Transverse colon (tissue), 4 donors: ENCODE results near the gene GPER1. TPM values are rescaled to one million over a fixed set of nuclear protein-coding genes. Genes with fewer than 3 reads are reported as not detected.

Experiments
- DNase-seq: peaks from one replicate; pipeline ENCODE4 v3.0.0-alpha.2; 2019
- H3K27ac ChIP-seq, 4 donors: fragments of 200-600 bp; sonication (generic); 2 replicates each; pipeline ENCODE4 v1.5.1; 2016 to 2018; ENCODE audit warnings: inconsistent platforms in 4 of 4
- H3K27me3 ChIP-seq: fragments of 200-600 bp; sonication (generic); 2 replicates; pipeline ENCODE4 v1.5.1; 2017; ENCODE audit warnings: inconsistent platforms
- H3K36me3 ChIP-seq, 4 donors: fragments of 200-600 bp; sonication (generic); 2 replicates each; pipeline ENCODE4 v1.5.1; 2017 to 2019; ENCODE audit warnings: inconsistent platforms in 4 of 4
- H3K4me1 ChIP-seq, 4 donors: fragments of 200-600 bp; sonication (generic); 2 replicates each; pipeline ENCODE4 v1.5.1; 2017 to 2020; ENCODE audit warnings: inconsistent platforms in 4 of 4
- H3K4me3 ChIP-seq, 4 donors: fragments of 200-600 bp; sonication (generic); 1 replicate in 1 of 4; 2 replicates in 3 of 4; pipeline versions ENCODE4 v1.5.1 to v1.6.1; 2017 to 2019; ENCODE audit warnings: inconsistent platforms in 4 of 4
- H3K9me3 ChIP-seq, 2 donors: fragments of 200-600 bp; sonication (generic); 2 replicates each; pipeline ENCODE4 v1.5.1; 2017 to 2019; ENCODE audit warnings: inconsistent platforms in 2 of 2
- CTCF ChIP-seq, 5 experiments: fragments of 200-600 bp in 3 of 5; fragments of 450-650 bp in 2 of 5; sonication (generic) in 3 of 5; IDR thresholded peaks; 1 replicate in 2 of 5; 2 replicates in 3 of 5; pipeline ENCODE4 v1.5.1; 2016 to 2017; ENCODE audit warnings: antibody characterized with exemption in 5 of 5, inconsistent platforms in 3 of 5, mild to moderate bottlenecking in 2 of 5, moderate library complexity in 1 of 5
- EP300 ChIP-seq: sonication (generic); formaldehyde crosslinking; IDR thresholded peaks from one replicate; pipeline ENCODE4 v1.6.1; 2017; ENCODE audit warnings: antibody characterized with exemption, low read depth
- POLR2A ChIP-seq: fragments of 450-650 bp; IDR thresholded peaks from one replicate; pipeline ENCODE4 v1.6.1; 2016; ENCODE audit warnings: antibody characterized with exemption, mild to moderate bottlenecking, moderate library complexity
- POLR2AphosphoS5 ChIP-seq, 3 donors: sonication (generic); formaldehyde crosslinking; IDR thresholded peaks; one replicate each; pipeline ENCODE4 v1.6.1; 2016; ENCODE audit warnings: antibody characterized with exemption in 3 of 3
- WGBS, 2 donors: methylation state at CpG; one replicate each; pipeline ENCODE4 v1.1.5; 2018; ENCODE audit warnings: low coverage in 1 of 2; 5-methylcytosine and 5-hydroxymethylcytosine counted together
- in situ Hi-C, 4 donors: fragments of 200-750 bp; cut with MboI; loops; one replicate each; pipeline versions ENCODE4 v1.15.0 to v1.15.1; 2017; ENCODE audit warnings: low sequenced_read_pairs in 3 of 4, low pct_ligation_motif_present in 1 of 4, low pct_unique_long_range_greater_than_20kb in 1 of 4
- intact Hi-C: fragments of 100-400 bp; cut with DNase I; formaldehyde crosslinking; loops from one replicate; pipeline ENCODE4 v1.15.1; 2023; ENCODE audit warnings: low total_unique reads
- total RNA-seq, 4 donors: library from RNA; depleted of rRNA; stranded (reverse); fragments of >200 nt; gene quantifications; one replicate each; pipeline ENCODE4 v1.1.0, GENCODE V29; 2016

Gene GPER1
- total RNA-seq, 4 donors from 2014 or later: 2.2 to 33.7 (median 11.7) TPM

- Histone ChIP-seq H3K27me3 (no peaks in the 10 kb centered on the region), H3K4me1 (no peaks in the 10 kb centered on the region), H3K9me3 (no peaks in the 10 kb centered on the region), H3K36me3 (no peaks in the 10 kb centered on the region), H3K4me3 (no peak overlapping the region), H3K27ac (no peak overlapping the region)
- in situ Hi-C loops: no loop called here
- 89% methylated on average over 20 of the region's 20 CpGs; no CpG with 5 or more reads in 1 of the 2 donors for WGBS, 2 donors
- no peak for TF ChIP-seq EP300
- no peak for TF ChIP-seq POLR2AphosphoS5 (IDR thresholded peaks at IDR 0.05)
- TF ChIP-seq CTCF (IDR thresholded peaks at IDR 0.05): no peak
- intact Hi-C loops: no loop called here
- no peak for DNase-seq
These were observed 19.0 kb downstream of the GPER1 start for GRCh38 chr7:1106793-1107421.

- Histone ChIP-seq H3K27me3 (no peaks in the 10 kb centered on the region), H3K36me3 (no peaks in the 10 kb centered on the region), H3K4me3 (no peak overlapping the region), H3K27ac (no peak overlapping the region), H3K4me1 (no peaks in the 10 kb centered on the region), H3K9me3 (no peaks in the 10 kb centered on the region)
- WGBS, 2 donors: 85 to 95% methylated on average over 11 to 27 of the region's 30 CpGs
- in situ Hi-C loops (no loop called here), intact Hi-C loops (no loop called here)
- DNase-seq: no peak
- TF ChIP-seq EP300 (no peak), POLR2AphosphoS5 (IDR thresholded peaks at IDR 0.05) (no peak), POLR2A (no peak), CTCF (IDR thresholded peaks at IDR 0.05) (no peak)
These were observed 20.5 kb downstream of the GPER1 start for GRCh38 chr7:1108264-1108920.

- 93 to 95% methylated on average over 8 to 55 of the region's 55 CpGs for WGBS, 2 donors
- DNase-seq: no peak
- H3K27me3 ChIP-seq: no peaks in the 10 kb centered on the region
- H3K4me3 ChIP-seq: no peak overlapping the region
- H3K9me3 ChIP-seq: no peaks in the 10 kb centered on the region
- no peaks in the 10 kb centered on the region for H3K36me3 ChIP-seq
- in situ Hi-C loops: no loop called here
- intact Hi-C loops: no loop called here
- H3K27ac ChIP-seq: no peak overlapping the region
- H3K4me1 ChIP-seq: no peaks in the 10 kb centered on the region
- TF ChIP-seq EP300 (no peak), POLR2A (no peak), POLR2AphosphoS5 (IDR thresholded peaks at IDR 0.05) (no peak), CTCF (IDR thresholded peaks at IDR 0.05) (no peak)
These were observed 21.8 kb downstream of the GPER1 start for GRCh38 chr7:1109581-1110310.

- no peak overlapping the region for H3K4me3 ChIP-seq
- no peak for DNase-seq
- H3K36me3 ChIP-seq: no peaks in the 10 kb centered on the region
- H3K27me3 ChIP-seq: no peaks in the 10 kb centered on the region
- WGBS, 2 donors: 95% methylated on average over 28 of the region's 28 CpGs; no CpG with 5 or more reads in 1 of the 2 donors
- H3K9me3 ChIP-seq: no peaks in the 10 kb centered on the region
- TF ChIP-seq EP300: no peak
- TF ChIP-seq POLR2A: no peak
- TF ChIP-seq CTCF (IDR thresholded peaks at IDR 0.05): no peak
- TF ChIP-seq POLR2AphosphoS5 (IDR thresholded peaks at IDR 0.05): no peak
- in situ Hi-C loops (no loop called here), intact Hi-C loops (no loop called here)
- H3K4me1 ChIP-seq: no peaks in the 10 kb centered on the region
- no peak overlapping the region for H3K27ac ChIP-seq
These were observed 22.4 kb downstream of the GPER1 start for GRCh38 chr7:1110358-1110757.
